Measurements from ENCODE around the gene ATF1. TPM values are rescaled to one million over a fixed set of nuclear protein-coding genes. Genes with fewer than 3 reads are reported as not detected.

Gene ATF1
- total RNA-seq, 4 donors from 2014 or later = 16.6 to 29.1 (median 21.1) TPM

DNA sequence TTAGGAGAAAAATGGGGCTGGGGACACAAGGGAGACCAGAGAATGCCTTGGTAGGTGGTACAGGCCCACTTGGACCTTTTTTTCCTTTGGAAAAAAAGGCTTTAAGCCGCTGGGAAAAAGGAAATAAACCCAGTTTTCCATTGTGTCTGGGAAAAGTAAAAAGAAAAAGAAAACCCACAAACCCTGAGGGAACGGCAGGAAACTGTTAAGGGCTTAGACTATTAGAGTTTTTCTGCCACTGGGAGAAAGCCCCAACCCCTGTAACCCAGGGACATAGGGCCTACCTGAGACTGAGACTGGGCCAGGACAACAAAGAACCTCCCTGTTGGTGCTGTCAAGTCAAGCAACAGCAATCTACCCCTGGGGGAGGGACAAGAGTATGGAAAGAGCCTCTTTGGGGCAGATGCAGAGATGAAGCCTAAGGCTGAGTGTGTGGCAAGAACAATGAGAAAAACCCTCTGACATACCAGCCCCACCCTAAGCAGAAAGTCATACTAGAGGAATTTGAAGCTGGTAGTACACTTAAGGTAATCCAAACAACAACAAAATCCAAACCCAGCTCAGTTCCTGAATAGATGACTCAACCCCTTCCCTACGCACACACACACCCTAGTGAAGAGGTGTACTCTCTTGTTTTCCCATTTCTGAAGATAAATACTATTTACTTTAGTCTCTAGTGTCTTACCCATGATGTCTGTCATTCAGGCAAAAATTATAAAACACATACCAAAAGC, 22.8 kb downstream of the ATF1 start:
- H3K27ac ChIP-seq (replicated peaks in 1 of 4) = no peak overlapping the region
- no peak overlapping the region for H3K4me3 ChIP-seq
- peaks cover 1 to 23% (median 14%) of the 10 kb centered on the region in 4 donors for H3K36me3 ChIP-seq
- H3K27me3 ChIP-seq = no peaks in the 10 kb centered on the region
- H3K9me3 ChIP-seq = no peaks in the 10 kb centered on the region
- TF ChIP-seq CTCF (IDR thresholded peaks at IDR 0.05) (no peak), POLR2A (IDR thresholded peaks at IDR 0.05; ENCODE audit: low read depth) (no peak), EP300 (IDR thresholded peaks at IDR 0.05) (no peak), POLR2AphosphoS5 (IDR thresholded peaks at IDR 0.05) (no peak)
- no peak for DNase-seq (ENCODE audit: extremely low spot score)
- 79% methylated on average over 3 of the region's 3 CpGs for WGBS
- H3K4me1 ChIP-seq = peaks cover 4 to 15% (median 8%) of the 10 kb centered on the region in 4 donors
- intact Hi-C loops (cut with DNase I) = no loop called here

- no peak overlapping the region for H3K4me3 ChIP-seq
- intact Hi-C loops (cut with DNase I) = no loop called here
- H3K36me3 ChIP-seq = peaks cover 0 to 17% (median 10%) of the 10 kb centered on the region in 4 donors
- no peak overlapping the region for H3K27ac ChIP-seq (replicated peaks in 1 of 4)
- peaks cover 4 to 15% (median 8%) of the 10 kb centered on the region in 4 donors for H3K4me1 ChIP-seq
- 96% methylated on average over 2 of the region's 2 CpGs for WGBS
- no peaks in the 10 kb centered on the region for H3K9me3 ChIP-seq
- TF ChIP-seq POLR2A (IDR thresholded peaks at IDR 0.05; ENCODE audit: low read depth) (no peak), POLR2AphosphoS5 (IDR thresholded peaks at IDR 0.05) (no peak), EP300 (IDR thresholded peaks at IDR 0.05) (no peak)
- H3K27me3 ChIP-seq = no peaks in the 10 kb centered on the region
- DNase-seq (ENCODE audit: extremely low spot score) = no peak
Measured at GRCh38 chr12:50787618-50788017, 23.7 kb downstream of the ATF1 start.

- Histone ChIP-seq H3K36me3 (peaks cover 0 to 15% (median 7%) of the 10 kb centered on the region in 4 donors), H3K27me3 (no peaks in the 10 kb centered on the region), H3K9me3 (no peaks in the 10 kb centered on the region), H3K4me1 (peaks cover 4 to 15% (median 8%) of the 10 kb centered on the region in 4 donors), H3K4me3 (no peak overlapping the region), H3K27ac (replicated peaks in 1 of 4) (no peak overlapping the region)
- intact Hi-C loops (cut with DNase I) = no loop called here
- WGBS = 91% methylated on average over 3 of the region's 3 CpGs
- TF ChIP-seq EP300 (IDR thresholded peaks at IDR 0.05) (no peak), CTCF (IDR thresholded peaks at IDR 0.05) (no peak), POLR2A (IDR thresholded peaks at IDR 0.05; ENCODE audit: low read depth) (no peak)
- DNase-seq (ENCODE audit: extremely low spot score) = no peak
Measured at GRCh38 chr12:50788561-50788960, 24.7 kb downstream of the ATF1 start.

DNA sequence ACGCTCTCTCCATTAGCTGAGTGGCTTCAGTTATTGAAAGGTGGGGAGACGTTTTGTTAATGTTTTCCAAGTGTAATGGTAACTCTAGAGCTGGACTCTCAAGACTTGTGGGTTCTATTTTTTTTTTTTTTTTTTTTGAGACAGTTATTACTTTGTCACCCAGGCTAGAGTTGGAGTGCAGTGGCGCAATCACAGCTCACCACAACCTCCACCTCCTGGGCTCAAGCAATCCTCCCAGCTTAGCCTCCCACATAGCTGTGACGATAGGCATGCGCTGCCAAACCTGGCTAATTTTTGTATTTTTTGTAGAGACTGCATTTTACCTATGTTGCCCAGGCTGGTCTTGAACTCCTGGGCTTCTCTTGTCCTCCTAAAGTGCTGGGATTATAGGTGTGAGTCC, 26.2 kb downstream of the ATF1 start:
- H3K27ac ChIP-seq (replicated peaks in 1 of 4) = no peak overlapping the region
- H3K9me3 ChIP-seq = no peaks in the 10 kb centered on the region
- no peak for DNase-seq (ENCODE audit: extremely low spot score)
- H3K4me3 ChIP-seq = no peak overlapping the region
- TF ChIP-seq POLR2A (IDR thresholded peaks at IDR 0.05; ENCODE audit: low read depth) = no peak
- no peak for TF ChIP-seq EP300 (IDR thresholded peaks at IDR 0.05)
- no peak for TF ChIP-seq POLR2AphosphoS5 (IDR thresholded peaks at IDR 0.05)
- no peak for TF ChIP-seq CTCF (IDR thresholded peaks at IDR 0.05)
- intact Hi-C loops (cut with DNase I) = no loop called here
- peaks cover 0 to 11% (median 4%) of the 10 kb centered on the region in 4 donors for H3K36me3 ChIP-seq
- H3K27me3 ChIP-seq = no peaks in the 10 kb centered on the region
- peaks cover 4 to 15% (median 8%) of the 10 kb centered on the region in 4 donors for H3K4me1 ChIP-seq
- 95% methylated on average over 5 of the region's 5 CpGs for WGBS

DNA sequence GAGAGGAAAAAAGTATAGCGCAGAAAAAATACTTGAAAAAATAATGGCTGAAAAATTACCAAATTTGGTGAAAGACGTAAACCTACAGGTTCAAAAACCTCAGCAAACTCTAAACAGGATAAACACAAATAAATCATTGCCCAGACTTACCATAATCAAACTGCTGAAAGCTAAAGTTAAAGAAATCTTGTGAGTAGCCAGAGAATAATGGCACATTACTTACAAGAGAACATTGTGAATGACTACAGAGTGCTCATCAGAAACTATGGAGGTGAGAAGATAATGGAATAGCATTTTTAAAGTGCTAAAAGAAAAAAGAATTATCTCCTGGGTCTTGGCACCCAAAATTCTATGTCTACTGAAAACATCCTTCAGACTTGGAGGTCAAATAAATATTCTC, 36.0 kb downstream of the ATF1 start:
- intact Hi-C loops (cut with DNase I) = no loop called here

More for the DNA sequence above, 36.0 kb downstream of the ATF1 start:
- Histone ChIP-seq H3K4me3 (no peak overlapping the region), H3K27ac (replicated peaks in 1 of 4) (no peak overlapping the region), H3K36me3 (peaks cover 29 to 62% (median 45%) of the 10 kb centered on the region in 4 donors), H3K9me3 (peaks cover 0 to 8% (median 0%) of the 10 kb centered on the region in 4 donors), H3K27me3 (no peaks in the 10 kb centered on the region), H3K4me1 (no peaks in the 10 kb centered on the region)
- no peak for TF ChIP-seq POLR2A (IDR thresholded peaks at IDR 0.05; ENCODE audit: low read depth)
- TF ChIP-seq CTCF (IDR thresholded peaks at IDR 0.05) = no peak
- no peak for TF ChIP-seq EP300 (IDR thresholded peaks at IDR 0.05)
- no peak for TF ChIP-seq POLR2AphosphoS5 (IDR thresholded peaks at IDR 0.05)
- DNase-seq (ENCODE audit: extremely low spot score) = no peak
- WGBS = 100% methylated on average over 2 of the region's 2 CpGs
